ENCODE measurements around the gene SLC6A20. TPM values are rescaled to one million over a fixed set of nuclear protein-coding genes. Genes with fewer than 3 reads are reported as not detected.

Gene SLC6A20
- total and polyA plus RNA-seq, 2 of the 13 experiments (the other 11 are each of a cell fraction or from before 2014, with no cell fraction given) = not detected

- ChIA-PET CTCF (ENCODE audit: low intra/inter-chr PET ratio, low total read pairs) (no interaction called here), POLR2A (no interaction called here)
- 72% methylated on average over 4 of the region's 18 CpGs for WGBS (ENCODE audit: low lambda C conversion rate)
- Histone ChIP-seq H3K9ac (ENCODE audit: insufficient read depth, low read depth, low read length) (no peak overlapping the region), H3K27ac (ENCODE audit: extremely low read length, insufficient read depth, low read length) (no peak overlapping the region), H3K36me3 (replicated peaks in 1 of 2; ENCODE audit: control insufficient read depth in 1 of 2, insufficient read depth in 2 of 2, low read length in 2 of 2) (peaks cover 4 to 27% of the 10 kb centered on the region in 2 experiments; a peak in 4 of 5 replicates), H3K4me2 (ENCODE audit: low read depth, low read length) (no peak overlapping the region), H2AFZ (ENCODE audit: low read length) (no peak overlapping the region), H3K79me2 (ENCODE audit: insufficient read depth, low read length) (no peaks in the 10 kb centered on the region), H3K9me3 (ENCODE audit: low read length) (no peaks in the 10 kb centered on the region), H3K27me3 (ENCODE audit: control insufficient read depth in 1 of 2, insufficient read depth in 2 of 2, low read length in 2 of 2) (no peaks in the 10 kb centered on the region), H3K4me3 (replicated peaks in 1 of 3; ENCODE audit: insufficient read depth in 1 of 3, low read depth in 2 of 3, low read length in 3 of 3) (no peak overlapping the region), H3K4me1 (ENCODE audit: insufficient read depth, low read length) (peaks cover 13% of the 10 kb centered on the region), H4K20me1 (ENCODE audit: insufficient read depth, low read length) (no peaks in the 10 kb centered on the region)
- no TSS peak for BruUV-seq (replicated peaks)
- FAIRE-seq (no peak), DNase-seq (ENCODE audit: low spot score) (no peak), ATAC-seq (peak; percentile 47)
- in situ Hi-C loops (cut with HindIII; ENCODE audit: extremely low pct_ligation_motif_present, low pct_unique_long_range_greater_than_20kb) = no loop called here
- peak; percentile 67 for TF ChIP-seq AGO2 (optimal IDR thresholded peaks at IDR 0.05; ENCODE audit: low read depth, low read length)
- no peak for TF ChIP-seq CHD4 (IDR thresholded peaks at IDR 0.05; ENCODE audit: borderline replicate concordance, low read length)
- intact Hi-C loops (cut with micrococcal nuclease; ENCODE audit: unreplicated experiment) = no loop called here
Observed at GRCh38 chr3:45746777-45747622, 49.3 kb downstream of the SLC6A20 start.

DNA sequence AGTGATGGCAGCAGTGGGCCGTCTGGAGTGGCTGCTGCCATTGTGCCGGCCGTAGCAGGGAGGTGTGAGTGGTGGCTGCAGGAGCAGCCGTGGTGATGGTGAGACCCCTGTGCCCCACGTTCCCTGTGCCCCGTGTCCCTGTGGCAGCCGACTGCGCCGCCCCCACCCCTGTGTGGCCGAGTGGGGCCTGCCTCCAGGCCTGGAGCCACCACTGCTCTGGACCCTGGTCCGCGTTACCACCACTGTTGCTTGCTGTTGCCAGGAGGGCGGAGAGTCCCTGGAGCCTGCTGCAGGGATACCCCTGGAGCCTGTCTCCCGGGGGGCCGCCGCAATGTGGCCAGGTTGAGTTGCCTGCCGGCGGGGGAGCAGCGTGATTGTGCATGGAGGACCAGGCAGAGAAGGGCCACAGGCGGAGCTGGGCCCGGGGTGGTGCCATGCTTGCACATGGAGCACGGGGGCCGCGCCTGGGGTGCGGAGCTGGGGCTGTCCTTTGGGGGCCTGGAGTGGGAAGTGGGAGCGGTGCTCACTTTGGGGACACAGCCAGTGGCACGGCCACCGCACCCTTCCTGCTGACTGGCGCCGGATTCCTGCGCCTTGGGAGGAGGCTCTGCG is 50.1 kb downstream of the SLC6A20 start:
- WGBS (ENCODE audit: low lambda C conversion rate) = 96% methylated on average over 22 of the region's 32 CpGs
- DNase-seq (ENCODE audit: low spot score) (no peak), FAIRE-seq (no peak), ATAC-seq (peak; percentile 20; the same call in 2 of the 3 replicates)
- Histone ChIP-seq H3K4me3 (replicated peaks in 1 of 3; ENCODE audit: insufficient read depth in 1 of 3, low read depth in 2 of 3, low read length in 3 of 3) (no peak overlapping the region), H3K36me3 (replicated peaks in 1 of 2; ENCODE audit: control insufficient read depth in 1 of 2, insufficient read depth in 2 of 2, low read length in 2 of 2) (peaks cover 4 to 34% of the 10 kb centered on the region in 2 experiments; a peak in 4 of 5 replicates), H3K4me1 (ENCODE audit: insufficient read depth, low read length) (peaks cover 9% of the 10 kb centered on the region), H3K27ac (ENCODE audit: extremely low read length, insufficient read depth, low read length) (no peak overlapping the region), H3K27me3 (ENCODE audit: control insufficient read depth in 1 of 2, insufficient read depth in 2 of 2, low read length in 2 of 2) (no peaks in the 10 kb centered on the region), H3K9ac (ENCODE audit: insufficient read depth, low read depth, low read length) (no peak overlapping the region), H3K4me2 (ENCODE audit: low read depth, low read length) (no peak overlapping the region), H2AFZ (ENCODE audit: low read length) (no peak overlapping the region), H3K9me3 (ENCODE audit: low read length) (no peaks in the 10 kb centered on the region), H3K79me2 (ENCODE audit: insufficient read depth, low read length) (no peaks in the 10 kb centered on the region), H4K20me1 (ENCODE audit: insufficient read depth, low read length) (no peaks in the 10 kb centered on the region)
- in situ Hi-C loops (cut with HindIII; ENCODE audit: extremely low pct_ligation_motif_present, low pct_unique_long_range_greater_than_20kb) (no loop called here), intact Hi-C loops (cut with micrococcal nuclease; ENCODE audit: unreplicated experiment) (no loop called here)
- TF ChIP-seq AGO2 (optimal IDR thresholded peaks at IDR 0.05; ENCODE audit: low read depth, low read length) (peak; percentile 69), TCF12 (IDR thresholded peaks at IDR 0.05) (no peak), TCF12 (CRISPR knock-in tag; IDR thresholded peaks at IDR 0.05) (no peak)
- ChIA-PET CTCF (ENCODE audit: low intra/inter-chr PET ratio, low total read pairs) (no interaction called here), POLR2A (no interaction called here)
- no TSS peak for BruUV-seq (replicated peaks)
